GM18907 (cell line): ENCODE measurements around the gene CDC26.

Experiments
- ATAC-seq: cut with Tn5 transposase; IDR thresholded peaks from one replicate; pipeline ENCODE4 v1.9.1; 2021; ENCODE audit warnings: mild to moderate bottlenecking, moderate library complexity; ENCODE audit not compliant: unreplicated experiment

Gene CDC26

GRCh38 chr9:113275157-113276131 lies at the start of gene CDC26, which contains the start of gene PRPF4:
Gene CDC26 (minus strand): TSS chr9:113275572. CDS start chr9:113272507, 3,065 bp downstream.
Gene PRPF4 (plus strand): TSS chr9:113275658. CDS start chr9:113275744, 86 bp downstream.
- peak; percentile 98 for ATAC-seq

DNA sequence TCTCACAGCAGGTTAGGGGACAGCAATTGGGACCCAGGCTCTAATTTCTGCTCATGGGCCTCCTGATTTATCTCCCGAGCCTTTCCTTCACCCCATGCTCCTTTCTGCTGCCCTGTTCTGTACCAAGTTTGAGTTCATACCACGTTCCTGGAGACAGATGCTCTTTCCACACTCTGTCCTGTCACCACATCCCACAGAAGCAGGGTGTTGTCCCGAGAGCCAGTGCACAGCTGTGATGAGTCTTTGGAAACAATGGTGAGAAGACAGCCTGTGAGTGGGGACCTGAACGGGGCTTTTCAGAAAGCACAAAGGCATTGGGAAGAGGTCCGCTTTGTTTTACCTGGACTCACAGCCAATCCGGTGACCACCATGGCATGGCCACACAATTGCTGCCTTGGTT lies 47.3 kb upstream of the CDC26 start:
- ATAC-seq = no peak

DNA sequence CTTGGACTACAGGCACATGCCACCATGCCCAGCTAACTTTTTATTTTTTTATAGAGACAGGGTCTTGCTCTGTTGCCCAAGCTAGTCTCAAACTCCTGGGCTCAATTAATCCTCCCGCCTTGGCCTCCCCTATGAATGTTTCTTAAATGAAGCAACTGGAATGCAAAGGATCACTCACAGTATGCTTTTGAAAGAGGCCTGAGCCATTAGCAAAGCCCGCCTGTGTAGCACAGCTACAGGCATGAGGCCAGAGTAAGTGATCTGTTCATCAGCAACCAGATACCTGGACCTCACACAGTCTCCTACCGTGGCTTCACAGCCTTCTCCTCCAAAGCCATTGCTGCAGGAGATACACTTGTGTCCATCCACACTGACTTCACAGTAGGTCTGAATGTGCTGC lies 44.7 kb upstream of the CDC26 start:
- no peak for ATAC-seq

- no peak for ATAC-seq
Measured at GRCh38 chr9:113319054-113319453, 43.7 kb upstream of the CDC26 start.

GRCh38 chr9:113317777-113318176 lies 42.4 kb upstream of the CDC26 start:
- ATAC-seq = no peak

DNA sequence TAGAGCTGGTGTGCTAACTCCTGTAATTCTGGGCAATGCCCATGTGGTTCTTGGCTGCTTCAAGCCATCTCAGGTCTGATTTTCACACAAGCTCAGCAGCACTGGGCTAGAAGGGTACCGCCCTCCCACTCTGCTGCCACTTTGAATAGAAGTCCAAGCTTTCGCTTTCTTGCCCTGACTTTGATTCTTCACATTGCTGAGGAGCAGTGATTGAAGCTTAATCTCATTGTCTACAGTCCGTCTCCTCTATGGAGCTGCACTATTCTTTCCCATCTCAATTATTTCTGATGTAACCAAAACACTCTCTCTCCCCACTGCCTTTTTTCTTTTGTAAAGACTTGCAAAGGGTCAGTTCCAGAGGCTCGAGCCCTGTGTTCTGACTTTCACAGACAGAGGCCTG lies 40.7 kb upstream of the CDC26 start:
- ATAC-seq = no peak

- ATAC-seq = no peak
Measured at GRCh38 chr9:113315231-113315630, 39.9 kb upstream of the CDC26 start.

GRCh38 chr9:113313261-113313660 lies 37.9 kb upstream of the CDC26 start:
- ATAC-seq = no peak

DNA sequence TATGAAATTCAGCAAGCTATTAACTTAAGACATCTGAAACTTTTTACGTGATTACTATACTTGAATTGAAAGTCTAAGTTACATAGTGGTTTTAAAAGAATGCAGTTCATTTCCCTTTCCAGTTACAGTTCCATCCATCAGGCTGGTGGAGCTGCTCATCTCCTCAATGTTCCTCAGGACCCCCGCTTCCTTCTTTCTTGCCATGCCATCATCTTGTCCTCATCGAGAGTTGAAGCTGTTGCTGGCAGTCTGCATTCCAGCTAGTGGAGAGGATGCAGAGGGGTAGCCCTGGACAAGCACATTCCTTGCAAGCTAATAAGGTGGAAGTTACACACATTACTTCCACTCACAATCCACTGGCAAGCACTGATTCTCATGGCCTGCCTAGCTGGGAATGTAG lies 36.6 kb upstream of the CDC26 start:
- no peak for ATAC-seq

GRCh38 chr9:113310538-113310937 lies 35.2 kb upstream of the CDC26 start:
- no peak for ATAC-seq

DNA sequence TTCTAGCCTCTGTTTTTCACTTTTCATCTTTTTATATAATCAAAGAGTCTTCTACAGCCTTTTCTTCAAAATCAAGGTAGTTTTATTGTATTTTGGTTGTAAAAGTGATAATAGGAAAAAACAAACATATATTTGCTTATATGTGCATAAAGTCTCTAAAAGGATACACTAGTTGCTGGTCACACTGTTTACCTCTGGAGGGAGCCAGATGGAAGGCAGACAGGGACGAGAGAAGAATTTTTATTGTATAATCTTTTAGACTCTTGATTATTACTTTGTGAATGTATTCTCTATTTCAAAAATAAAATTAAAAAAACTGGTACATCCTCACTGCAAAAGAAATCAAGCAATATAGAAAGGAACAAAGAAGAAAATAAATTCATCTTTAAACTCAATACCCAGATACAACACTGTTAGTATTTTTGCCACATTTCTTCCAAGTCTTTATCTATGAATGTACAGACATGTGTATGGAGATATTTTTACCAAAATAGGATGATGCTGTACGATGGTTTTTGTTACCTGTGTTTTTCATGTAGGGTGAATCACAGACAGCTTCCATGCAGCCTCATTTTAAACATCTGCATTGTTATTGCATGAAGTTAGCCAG lies 33.9 kb upstream of the CDC26 start:
- ATAC-seq = no peak

- ATAC-seq = no peak
Measured at GRCh38 chr9:113307396-113307975, 32.1 kb upstream of the CDC26 start.

DNA sequence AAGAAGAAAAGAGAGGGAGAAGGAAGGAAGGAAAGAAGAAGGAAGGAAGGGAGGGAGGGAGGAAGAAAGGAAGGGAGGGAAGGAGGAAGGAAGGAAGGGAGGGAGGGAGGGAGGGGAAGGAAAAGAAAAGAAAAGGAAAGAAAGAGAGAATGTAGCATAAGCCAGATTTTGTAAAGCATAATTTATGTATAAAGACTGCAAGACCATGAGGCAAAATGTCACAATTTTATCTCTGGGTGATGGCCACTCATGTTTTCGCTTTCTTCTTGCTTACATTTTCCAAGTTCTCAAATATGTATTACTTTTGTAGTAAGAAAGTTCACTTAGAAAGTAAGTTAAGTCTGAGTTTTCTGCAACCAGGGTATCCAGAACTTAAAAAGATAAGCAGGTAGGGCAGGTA lies 31.2 kb upstream of the CDC26 start:
- ATAC-seq = no peak

DNA sequence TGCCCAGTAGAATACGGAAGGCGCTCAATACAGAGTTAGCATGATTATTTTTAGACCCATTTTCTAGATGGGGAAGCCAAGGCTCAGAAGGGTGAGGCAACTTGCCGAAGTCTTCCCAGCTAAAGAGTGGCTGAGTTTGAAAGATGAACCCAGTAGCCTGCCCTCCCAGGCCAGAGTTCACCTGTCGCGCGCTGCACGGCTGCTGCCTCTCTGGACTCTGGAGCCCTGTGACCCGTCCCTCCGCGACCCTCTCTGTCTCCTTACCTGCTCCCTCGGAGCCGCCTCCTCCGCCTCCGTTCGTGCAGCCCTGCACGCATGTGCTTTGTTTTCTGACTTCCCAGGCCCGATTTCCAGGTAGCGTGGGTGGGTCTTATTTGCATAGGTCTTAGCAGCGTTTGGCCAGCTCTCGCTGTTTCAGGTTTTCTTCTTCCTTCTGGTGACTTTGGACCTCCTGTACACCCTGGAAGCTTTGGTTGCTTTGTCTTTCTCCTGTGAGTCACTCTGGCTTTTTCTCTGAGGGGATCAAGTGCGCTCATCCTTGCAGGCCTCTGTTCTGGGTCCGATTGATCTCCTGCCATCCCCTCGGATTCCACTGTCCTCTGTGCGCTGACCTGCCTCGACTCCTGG lies 27.5 kb upstream of the CDC26 start, which contains the start of gene RNF183:
RNF183 (minus strand) TSS at position 585 of the 627 bp plus-strand sequence. CDS start 5,192 bp downstream, outside the sequence.
- no peak for ATAC-seq

GRCh38 chr9:113301548-113301947 lies 26.2 kb upstream of the CDC26 start:
- ATAC-seq = no peak

DNA sequence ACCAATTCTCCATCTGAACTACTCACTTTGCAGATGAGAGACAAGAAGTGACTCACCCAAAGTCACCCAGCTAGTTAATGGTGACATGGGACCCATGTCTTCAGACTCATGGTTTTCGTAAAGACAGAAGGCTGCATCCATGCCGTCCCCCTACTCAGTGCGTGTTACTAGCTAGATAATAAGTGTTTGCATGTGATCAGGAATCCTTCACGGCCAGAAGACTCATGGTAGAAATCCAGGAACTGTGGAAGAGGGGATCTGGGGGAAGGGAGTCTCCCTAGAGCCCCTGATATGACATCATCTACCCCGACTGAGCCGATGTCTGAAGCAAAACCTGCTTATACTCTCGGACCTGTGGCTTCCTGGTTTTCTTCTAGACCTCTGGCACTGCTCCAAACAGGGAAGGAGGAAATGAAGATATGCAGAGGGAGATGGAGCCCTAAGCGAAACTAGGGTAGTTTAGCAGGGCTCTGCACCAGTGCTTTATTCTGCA lies 24.5 kb upstream of the CDC26 start:
- no peak for ATAC-seq

GRCh38 chr9:113298924-113299770 lies 23.8 kb upstream of the CDC26 start:
- ATAC-seq = no peak

GRCh38 chr9:113298311-113298710 lies 22.9 kb upstream of the CDC26 start:
- no peak for ATAC-seq

DNA sequence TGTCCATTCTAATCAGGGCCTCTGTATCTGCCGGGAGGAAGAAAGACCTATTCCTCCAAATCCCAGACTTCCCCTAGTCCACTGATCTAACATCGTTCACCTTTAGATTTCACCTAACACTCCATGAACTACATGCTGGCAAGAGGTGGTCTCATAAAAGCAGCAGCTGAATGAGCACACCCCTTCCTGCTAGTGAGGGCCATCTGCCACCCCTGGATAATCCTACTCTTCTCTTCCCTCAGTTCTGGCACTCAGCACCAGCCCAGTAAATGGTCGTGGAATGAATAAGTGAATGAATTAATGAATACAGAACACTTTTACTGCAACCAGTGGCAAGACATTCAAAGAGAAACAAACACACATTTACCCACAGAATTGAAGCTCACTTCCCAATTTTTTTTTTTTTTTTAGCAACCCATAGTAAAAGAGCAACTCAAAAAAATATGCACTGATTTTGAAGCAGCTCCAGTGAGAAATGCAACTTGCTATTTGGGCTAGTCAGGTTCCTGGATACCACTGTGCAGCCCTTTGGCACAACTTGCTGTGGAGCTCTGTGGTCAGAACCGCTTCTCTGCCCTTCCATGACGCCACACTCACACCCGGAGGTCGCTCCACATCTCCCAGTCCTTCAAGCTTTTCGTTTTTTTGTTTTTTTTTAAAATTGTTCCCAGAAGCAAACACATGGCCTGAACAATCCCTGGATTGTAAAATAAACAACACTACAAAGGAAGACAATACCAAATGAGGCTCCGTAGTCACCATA lies 21.6 kb upstream of the CDC26 start:
- ATAC-seq = no peak
